Loucy (cell line): Measurements from ENCODE around the gene FUT7.

Experiments
- H2AFZ ChIP-seq: fragments of 200-600 bp; sonication (generic); 2 replicates; pipeline ENCODE4 v1.6.0; 2016; ENCODE audit warnings: antibody characterized with exemption, mild to moderate bottlenecking, low read length, moderate library complexity
- H3F3A ChIP-seq: fragments of 200-600 bp; 2 replicates; pipeline ENCODE4 v1.6.0; 2016; ENCODE audit warnings: antibody characterized with exemption, low read depth, mild to moderate bottlenecking
- H3K27me3 ChIP-seq: fragments of 200-600 bp; sonication (generic); 2 replicates; pipeline ENCODE4 v1.6.1; 2014; ENCODE audit warnings: low read length, mild to moderate bottlenecking; ENCODE audit not compliant: insufficient read depth, poor library complexity, severe bottlenecking
- H3K36me3 ChIP-seq: fragments of 200-600 bp; sonication (generic); 2 replicates; pipeline ENCODE4 v1.6.1; 2016; ENCODE audit warnings: low read length; ENCODE audit not compliant: insufficient read depth
- H3K4me1 ChIP-seq: fragments of 200-600 bp; sonication (generic); 2 replicates; pipeline ENCODE4 v1.5.1; 2014; ENCODE audit warnings: low read length, mild to moderate bottlenecking; ENCODE audit not compliant: insufficient read depth, poor library complexity, severe bottlenecking
- H3K4me2 ChIP-seq: fragments of 200-600 bp; sonication (generic); 2 replicates; pipeline ENCODE4 v1.6.0; 2014; ENCODE audit warnings: antibody characterized with exemption, low read length, low read depth, mild to moderate bottlenecking; ENCODE audit not compliant: poor library complexity, severe bottlenecking
- H3K4me3 ChIP-seq: fragments of 200-600 bp; sonication (generic); 2 replicates; pipeline ENCODE4 v1.5.1; 2014; ENCODE audit warnings: low read length, mild to moderate bottlenecking, mixed read lengths; ENCODE audit not compliant: poor library complexity, severe bottlenecking
- H3K79me2 ChIP-seq: fragments of 200-600 bp; sonication (generic); 2 replicates; pipeline ENCODE4 v1.6.1; 2014; ENCODE audit warnings: low read length; ENCODE audit not compliant: insufficient read depth
- H3K9ac ChIP-seq: fragments of 200-600 bp; sonication (generic); 2 replicates; pipeline ENCODE4 v1.6.0; 2014; ENCODE audit warnings: mild to moderate bottlenecking, low read depth, low read length, moderate library complexity; ENCODE audit not compliant: poor library complexity, severe bottlenecking
- H3K9me2 ChIP-seq: fragments of 200-600 bp; sonication (generic); replicated peaks from 2 replicates; pipeline ENCODE4 v1.6.1; 2016; ENCODE audit warnings: low read depth, low read length, mixed read lengths
- H3K9me3 ChIP-seq: fragments of 200-600 bp; sonication (generic); 2 replicates; pipeline ENCODE4 v1.6.1; 2014; ENCODE audit warnings: mild to moderate bottlenecking, antibody characterized with exemption, low read length, low read depth; ENCODE audit not compliant: insufficient read depth
- H4K20me1 ChIP-seq: fragments of 200-600 bp; sonication (generic); 2 replicates; pipeline ENCODE4 v1.6.0; 2014; ENCODE audit warnings: antibody characterized with exemption, low read length, mild to moderate bottlenecking; ENCODE audit not compliant: insufficient read depth, poor library complexity, severe bottlenecking
- EZH2phosphoT487 ChIP-seq: fragments of 200-600 bp; IDR thresholded peaks from 2 replicates; pipeline ENCODE4 v1.6.1; 2018; ENCODE audit warnings: antibody characterized with exemption, mild to moderate bottlenecking, moderate library complexity, borderline replicate concordance
- TF ChIP-seq, protein P1 (sequence below): fragments of 200-600 bp; sonication (generic); conservative IDR thresholded peaks from 2 replicates; pipeline ENCODE4 v1.5.1; 2014; ENCODE audit warnings: mild to moderate bottlenecking, antibody characterized with exemption, low read length

The FUT7 gene

DNA sequence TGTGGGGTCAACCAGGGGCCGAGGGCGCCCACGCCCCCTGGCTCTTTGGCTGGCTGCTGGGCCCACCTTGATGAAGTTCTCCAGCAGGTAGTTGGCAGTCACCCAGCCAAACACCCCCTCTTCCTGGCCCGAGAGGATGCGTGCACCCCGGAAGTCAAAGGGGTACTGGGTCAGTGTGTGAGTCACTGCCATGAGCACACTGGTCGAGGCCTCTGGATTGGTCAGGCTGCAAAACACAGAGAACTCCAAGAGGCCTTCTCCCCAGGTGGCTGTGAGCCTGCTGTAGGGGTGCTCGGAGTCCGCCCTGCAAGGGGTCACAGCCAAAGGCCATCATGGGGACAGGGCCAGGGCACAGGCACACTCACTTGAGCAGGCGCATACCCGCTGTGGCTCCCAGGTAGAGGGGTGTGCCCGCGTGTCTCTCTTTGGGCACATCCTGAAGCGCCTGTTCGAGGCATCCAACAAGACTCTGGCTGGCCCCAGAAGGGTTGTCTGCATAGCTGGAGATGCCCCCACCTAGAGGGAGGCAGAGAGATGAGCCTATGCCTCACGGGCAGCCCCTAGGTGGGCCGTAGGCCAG, 19.3 kb upstream of the FUT7 start:
- H3K9me2 ChIP-seq = no peaks in the 10 kb centered on the region
- no peaks in the 10 kb centered on the region for H4K20me1 ChIP-seq
- H3F3A ChIP-seq = no peaks in the 10 kb centered on the region
- no peaks in the 10 kb centered on the region for H3K27me3 ChIP-seq
- H2AFZ ChIP-seq = no peak overlapping the region
- H3K79me2 ChIP-seq = no peaks in the 10 kb centered on the region
- no peak overlapping the region for H3K4me3 ChIP-seq
- H3K4me1 ChIP-seq = peaks cover 2% of the 10 kb centered on the region
- no peak for TF ChIP-seq EZH2phosphoT487
- TF ChIP-seq, protein P1, sequence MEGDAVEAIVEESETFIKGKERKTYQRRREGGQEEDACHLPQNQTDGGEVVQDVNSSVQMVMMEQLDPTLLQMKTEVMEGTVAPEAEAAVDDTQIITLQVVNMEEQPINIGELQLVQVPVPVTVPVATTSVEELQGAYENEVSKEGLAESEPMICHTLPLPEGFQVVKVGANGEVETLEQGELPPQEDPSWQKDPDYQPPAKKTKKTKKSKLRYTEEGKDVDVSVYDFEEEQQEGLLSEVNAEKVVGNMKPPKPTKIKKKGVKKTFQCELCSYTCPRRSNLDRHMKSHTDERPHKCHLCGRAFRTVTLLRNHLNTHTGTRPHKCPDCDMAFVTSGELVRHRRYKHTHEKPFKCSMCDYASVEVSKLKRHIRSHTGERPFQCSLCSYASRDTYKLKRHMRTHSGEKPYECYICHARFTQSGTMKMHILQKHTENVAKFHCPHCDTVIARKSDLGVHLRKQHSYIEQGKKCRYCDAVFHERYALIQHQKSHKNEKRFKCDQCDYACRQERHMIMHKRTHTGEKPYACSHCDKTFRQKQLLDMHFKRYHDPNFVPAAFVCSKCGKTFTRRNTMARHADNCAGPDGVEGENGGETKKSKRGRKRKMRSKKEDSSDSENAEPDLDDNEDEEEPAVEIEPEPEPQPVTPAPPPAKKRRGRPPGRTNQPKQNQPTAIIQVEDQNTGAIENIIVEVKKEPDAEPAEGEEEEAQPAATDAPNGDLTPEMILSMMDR = no peak
- H3K4me2 ChIP-seq = no peak overlapping the region
- no peak overlapping the region for H3K9ac ChIP-seq
- no peaks in the 10 kb centered on the region for H3K36me3 ChIP-seq
- H3K9me3 ChIP-seq = no peaks in the 10 kb centered on the region

DNA sequence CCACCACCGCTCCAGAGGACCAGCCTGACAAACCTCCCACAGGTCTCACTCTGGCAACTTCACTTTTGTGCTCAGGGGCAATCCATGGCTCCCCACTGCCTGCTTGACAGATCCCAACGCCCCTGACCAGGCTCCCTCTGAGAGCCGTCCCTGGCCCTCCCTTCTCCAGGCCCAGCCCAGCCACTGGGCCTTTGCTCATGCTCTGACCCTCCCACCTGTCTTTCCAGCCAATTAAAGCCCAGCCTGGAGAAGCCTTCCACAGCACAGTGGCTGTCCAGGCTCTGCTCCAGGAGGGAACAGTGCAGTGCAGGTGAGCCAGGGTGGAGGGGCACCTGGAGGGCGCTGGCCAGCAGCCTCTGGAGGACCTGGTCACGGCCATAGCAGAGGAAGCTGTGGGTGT, 18.7 kb upstream of the FUT7 start:
- H3K4me1 ChIP-seq = peaks cover 5% of the 10 kb centered on the region
- H3K4me2 ChIP-seq = no peak overlapping the region
- no peaks in the 10 kb centered on the region for H3K9me2 ChIP-seq
- no peak overlapping the region for H3K9ac ChIP-seq
- no peak overlapping the region for H2AFZ ChIP-seq
- H3F3A ChIP-seq = no peaks in the 10 kb centered on the region
- no peaks in the 10 kb centered on the region for H3K27me3 ChIP-seq
- TF ChIP-seq, protein P1 = no peak
- no peak for TF ChIP-seq EZH2phosphoT487
- no peaks in the 10 kb centered on the region for H3K79me2 ChIP-seq
- no peak overlapping the region for H3K4me3 ChIP-seq
- H3K36me3 ChIP-seq = no peaks in the 10 kb centered on the region
- H3K9me3 ChIP-seq = no peaks in the 10 kb centered on the region
- no peaks in the 10 kb centered on the region for H4K20me1 ChIP-seq

DNA sequence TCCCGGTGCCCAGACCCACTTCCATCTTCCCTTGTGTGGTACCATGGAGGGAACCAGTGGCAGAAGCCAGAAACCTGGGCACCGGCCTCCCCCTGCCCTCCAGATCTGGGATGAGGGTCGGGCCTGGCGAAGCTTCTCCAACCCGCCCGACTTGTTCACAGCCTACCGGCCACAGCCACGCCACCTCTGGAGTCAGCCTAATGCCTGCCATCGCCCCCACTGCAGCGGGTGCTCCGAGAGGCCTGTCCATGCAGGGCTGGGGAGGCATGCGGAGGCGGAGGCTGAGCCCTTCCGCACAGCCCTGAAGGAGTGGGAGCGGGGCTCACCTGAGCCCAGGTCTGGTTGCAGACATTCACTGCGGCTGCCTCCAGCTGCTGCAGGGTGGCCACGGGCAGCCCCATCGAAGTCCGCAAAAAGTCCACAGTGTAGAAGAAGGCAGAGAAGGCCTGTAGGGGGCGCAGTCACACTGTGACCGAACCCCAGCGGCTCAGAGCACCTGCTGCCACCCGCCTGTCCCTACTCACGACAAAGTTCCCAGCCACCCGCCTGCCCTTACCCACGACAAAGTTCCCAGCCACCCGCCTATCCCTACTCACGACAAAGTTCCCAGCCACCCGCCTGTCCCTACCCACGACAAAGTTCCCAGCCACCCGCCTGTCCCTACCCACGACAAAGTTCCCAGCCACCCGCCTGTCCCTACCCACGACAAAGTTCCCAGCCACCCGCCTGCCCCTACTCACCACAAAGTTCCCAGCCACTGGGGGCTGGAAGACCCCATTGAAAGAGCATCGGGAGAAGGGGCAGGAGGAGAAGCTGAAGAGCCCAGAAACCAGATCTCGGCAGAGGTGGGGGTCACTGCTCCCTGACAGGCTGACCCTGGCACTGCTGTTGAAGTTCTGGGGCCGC, 17.9 kb upstream of the FUT7 start:
- TF ChIP-seq, protein P1 = peak; percentile 48
- TF ChIP-seq EZH2phosphoT487 = no peak
- Histone ChIP-seq H3K79me2 (peaks cover 7% of the 10 kb centered on the region; the same call in 1 of the 2 replicates), H3K9me3 (no peaks in the 10 kb centered on the region), H4K20me1 (peaks cover 6% of the 10 kb centered on the region), H3F3A (no peaks in the 10 kb centered on the region), H3K4me1 (peaks cover 10% of the 10 kb centered on the region), H3K27me3 (no peaks in the 10 kb centered on the region), H3K36me3 (no peaks in the 10 kb centered on the region), H3K4me2 (no peak overlapping the region), H3K4me3 (no peak overlapping the region), H3K9ac (no peak overlapping the region), H2AFZ (no peak overlapping the region), H3K9me2 (no peaks in the 10 kb centered on the region)
